Measurements from ENCODE around the gene EXOSC5. TPM values are rescaled to one million over a fixed set of nuclear protein-coding genes. Genes with fewer than 3 reads are reported as not detected.

Gene EXOSC5
- total and polyA plus RNA-seq, 9 of the 15 experiments (the other 6 are each of a cell fraction or from before 2014, with no cell fraction given) = 10.9 to 75.5 (median 37.8) TPM

DNA sequence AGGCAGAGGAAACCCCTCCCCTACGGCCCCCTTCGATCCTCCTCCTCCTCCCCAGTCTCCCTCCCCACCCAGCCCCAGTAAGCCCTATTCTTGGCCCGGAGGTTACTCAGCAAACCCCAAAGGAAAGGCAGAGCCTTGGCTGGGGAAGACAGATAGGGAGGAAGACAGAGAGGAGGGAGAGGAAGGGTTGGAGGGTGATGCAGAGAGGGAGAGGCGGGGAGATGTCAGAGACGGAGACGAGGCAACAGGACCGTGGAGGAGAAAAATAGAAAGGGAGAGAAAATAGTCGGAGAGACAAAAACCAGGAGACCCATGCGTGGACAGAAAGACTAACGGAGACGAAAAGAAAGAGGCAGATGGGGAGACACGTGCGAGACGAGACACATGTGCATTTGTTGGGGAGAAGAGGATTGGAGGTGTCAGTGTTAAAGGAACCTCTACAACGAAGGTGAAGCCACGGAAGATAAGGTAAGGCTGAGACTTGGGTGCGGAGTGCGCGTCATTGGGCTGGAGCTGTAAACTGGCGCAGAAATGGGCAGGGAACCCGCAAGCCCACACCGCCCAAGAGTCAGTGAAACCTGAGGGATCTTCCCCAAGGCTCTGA lies 46.3 kb downstream of the EXOSC5 start (continued):
- TF ChIP-seq, protein P1, sequence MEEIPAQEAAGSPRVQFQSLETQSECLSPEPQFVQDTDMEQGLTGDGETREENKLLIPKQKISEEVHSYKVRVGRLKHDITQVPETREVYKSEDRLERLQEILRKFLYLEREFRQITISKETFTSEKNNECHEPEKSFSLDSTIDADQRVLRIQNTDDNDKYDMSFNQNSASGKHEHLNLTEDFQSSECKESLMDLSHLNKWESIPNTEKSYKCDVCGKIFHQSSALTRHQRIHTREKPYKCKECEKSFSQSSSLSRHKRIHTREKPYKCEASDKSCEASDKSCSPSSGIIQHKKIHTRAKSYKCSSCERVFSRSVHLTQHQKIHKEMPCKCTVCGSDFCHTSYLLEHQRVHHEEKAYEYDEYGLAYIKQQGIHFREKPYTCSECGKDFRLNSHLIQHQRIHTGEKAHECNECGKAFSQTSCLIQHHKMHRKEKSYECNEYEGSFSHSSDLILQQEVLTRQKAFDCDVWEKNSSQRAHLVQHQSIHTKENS (CRISPR knock-in tag; IDR thresholded peaks at IDR 0.05) = no peak
- TF ChIP-seq ZNF717 (CRISPR knock-in tag; IDR thresholded peaks at IDR 0.05) (no peak), ZBTB8A (IDR thresholded peaks at IDR 0.05; ENCODE audit: partially characterized antibody) (no peak), ZKSCAN3 (CRISPR knock-in tag; IDR thresholded peaks at IDR 0.05) (no peak), ZNF778 (CRISPR knock-in tag; IDR thresholded peaks at IDR 0.05) (no peak), ZNF445 (CRISPR knock-in tag; IDR thresholded peaks at IDR 0.05; ENCODE audit: low read depth) (no peak), ZNF444 (CRISPR knock-in tag; IDR thresholded peaks at IDR 0.05) (no peak), SREBF1 (IDR thresholded peaks at IDR 0.05; ENCODE audit: borderline replicate concordance, low read depth, low read length) (no peak), POU5F1 (IDR thresholded peaks at IDR 0.05; ENCODE audit: borderline replicate concordance, low read depth, low read length, partially characterized antibody) (no peak), NBN (IDR thresholded peaks at IDR 0.05; ENCODE audit: low read depth) (peak; percentile 37; the same call in 1 of the 2 replicates), POLR3G (IDR thresholded peaks at IDR 0.05; ENCODE audit: extremely low read depth, insufficient read length, insufficient replicate concordance) (no peak), ZNF668 (CRISPR knock-in tag; IDR thresholded peaks at IDR 0.05) (no peak), TRIM28 (IDR thresholded peaks at IDR 0.05) (no peak), ZNF766 (CRISPR knock-in tag; conservative IDR thresholded peaks at IDR 0.05) (no peak), MYNN (IDR thresholded peaks at IDR 0.05) (no peak), MYNN (CRISPR knock-in tag; IDR thresholded peaks at IDR 0.05) (no peak), ERF (CRISPR knock-in tag; IDR thresholded peaks at IDR 0.05) (no peak), MEF2A (IDR thresholded peaks at IDR 0.05; ENCODE audit: control insufficient read depth, low read depth, low read length) (peak; percentile 70; the same call in 1 of the 2 replicates), ELF2 (CRISPR knock-in tag; IDR thresholded peaks at IDR 0.05) (no peak), ZNF197 (CRISPR knock-in tag; IDR thresholded peaks at IDR 0.05; ENCODE audit: low read depth) (no peak)
- TF ChIP-seq, protein P2, sequence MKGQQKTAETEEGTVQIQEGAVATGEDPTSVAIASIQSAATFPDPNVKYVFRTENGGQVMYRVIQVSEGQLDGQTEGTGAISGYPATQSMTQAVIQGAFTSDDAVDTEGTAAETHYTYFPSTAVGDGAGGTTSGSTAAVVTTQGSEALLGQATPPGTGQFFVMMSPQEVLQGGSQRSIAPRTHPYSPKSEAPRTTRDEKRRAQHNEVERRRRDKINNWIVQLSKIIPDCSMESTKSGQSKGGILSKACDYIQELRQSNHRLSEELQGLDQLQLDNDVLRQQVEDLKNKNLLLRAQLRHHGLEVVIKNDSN (CRISPR knock-in tag; IDR thresholded peaks at IDR 0.05) = no peak
- TF ChIP-seq, protein P3, sequence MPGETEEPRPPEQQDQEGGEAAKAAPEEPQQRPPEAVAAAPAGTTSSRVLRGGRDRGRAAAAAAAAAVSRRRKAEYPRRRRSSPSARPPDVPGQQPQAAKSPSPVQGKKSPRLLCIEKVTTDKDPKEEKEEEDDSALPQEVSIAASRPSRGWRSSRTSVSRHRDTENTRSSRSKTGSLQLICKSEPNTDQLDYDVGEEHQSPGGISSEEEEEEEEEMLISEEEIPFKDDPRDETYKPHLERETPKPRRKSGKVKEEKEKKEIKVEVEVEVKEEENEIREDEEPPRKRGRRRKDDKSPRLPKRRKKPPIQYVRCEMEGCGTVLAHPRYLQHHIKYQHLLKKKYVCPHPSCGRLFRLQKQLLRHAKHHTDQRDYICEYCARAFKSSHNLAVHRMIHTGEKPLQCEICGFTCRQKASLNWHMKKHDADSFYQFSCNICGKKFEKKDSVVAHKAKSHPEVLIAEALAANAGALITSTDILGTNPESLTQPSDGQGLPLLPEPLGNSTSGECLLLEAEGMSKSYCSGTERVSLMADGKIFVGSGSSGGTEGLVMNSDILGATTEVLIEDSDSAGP (CRISPR knock-in tag; IDR thresholded peaks at IDR 0.05) = peak; percentile 91
- TF ChIP-seq, protein P4, sequence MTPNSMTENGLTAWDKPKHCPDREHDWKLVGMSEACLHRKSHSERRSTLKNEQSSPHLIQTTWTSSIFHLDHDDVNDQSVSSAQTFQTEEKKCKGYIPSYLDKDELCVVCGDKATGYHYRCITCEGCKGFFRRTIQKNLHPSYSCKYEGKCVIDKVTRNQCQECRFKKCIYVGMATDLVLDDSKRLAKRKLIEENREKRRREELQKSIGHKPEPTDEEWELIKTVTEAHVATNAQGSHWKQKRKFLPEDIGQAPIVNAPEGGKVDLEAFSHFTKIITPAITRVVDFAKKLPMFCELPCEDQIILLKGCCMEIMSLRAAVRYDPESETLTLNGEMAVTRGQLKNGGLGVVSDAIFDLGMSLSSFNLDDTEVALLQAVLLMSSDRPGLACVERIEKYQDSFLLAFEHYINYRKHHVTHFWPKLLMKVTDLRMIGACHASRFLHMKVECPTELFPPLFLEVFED (CRISPR knock-in tag; conservative IDR thresholded peaks at IDR 0.05) = no peak
- TF ChIP-seq, protein P5, sequence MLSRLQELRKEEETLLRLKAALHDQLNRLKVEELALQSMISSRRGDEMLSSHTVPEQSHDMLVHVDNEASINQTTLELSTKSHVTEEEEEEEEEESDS (CRISPR knock-in tag; IDR thresholded peaks at IDR 0.05) = no peak
- TF ChIP-seq, protein P6, sequence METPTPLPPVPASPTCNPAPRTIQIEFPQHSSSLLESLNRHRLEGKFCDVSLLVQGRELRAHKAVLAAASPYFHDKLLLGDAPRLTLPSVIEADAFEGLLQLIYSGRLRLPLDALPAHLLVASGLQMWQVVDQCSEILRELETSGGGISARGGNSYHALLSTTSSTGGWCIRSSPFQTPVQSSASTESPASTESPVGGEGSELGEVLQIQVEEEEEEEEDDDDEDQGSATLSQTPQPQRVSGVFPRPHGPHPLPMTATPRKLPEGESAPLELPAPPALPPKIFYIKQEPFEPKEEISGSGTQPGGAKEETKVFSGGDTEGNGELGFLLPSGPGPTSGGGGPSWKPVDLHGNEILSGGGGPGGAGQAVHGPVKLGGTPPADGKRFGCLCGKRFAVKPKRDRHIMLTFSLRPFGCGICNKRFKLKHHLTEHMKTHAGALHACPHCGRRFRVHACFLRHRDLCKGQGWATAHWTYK (CRISPR knock-in tag; IDR thresholded peaks at IDR 0.05) = no peak
